ENCODE results near the gene UNC13A.

- TF ChIP-seq CTCF (IDR thresholded peaks at IDR 0.05) (no peak), POLR2AphosphoS5 (IDR thresholded peaks at IDR 0.05) (no peak)
Observed at GRCh38 chr19:17685451-17686022, 2.6 kb downstream of the UNC13A start.

All from stomach (tissue), 4 donors.